22Rv1 (cell line): Measurements from ENCODE around the gene ZNF76.
A peak's percentile ranks its signal among the peaks of the same experiment; 100 is the strongest.

Source experiments
- H3K27ac ChIP-seq: fragments of 450-650 bp; 2 replicates; pipeline ENCODE4 v1.5.1; 2017
- ZFX ChIP-seq: fragments of 450-650 bp; IDR thresholded peaks from 2 replicates; pipeline ENCODE4 v1.6.1; 2017; ENCODE audit warnings: antibody characterized with exemption, borderline replicate concordance
- TF ChIP-seq, protein P1 (sequence below): fragments of 450-650 bp; IDR thresholded peaks from 2 replicates; pipeline ENCODE4 v1.5.1; 2017; ENCODE audit warnings: mild to moderate bottlenecking

ZNF76 gene

GRCh38 chr6:35332074-35332887 is 72.7 kb downstream of the ZNF76 start:
- H3K27ac ChIP-seq = 0 out of 2 replicates have a peak overlapping the region, but pooled peaks have one; percentile 25
- TF ChIP-seq, protein P1, sequence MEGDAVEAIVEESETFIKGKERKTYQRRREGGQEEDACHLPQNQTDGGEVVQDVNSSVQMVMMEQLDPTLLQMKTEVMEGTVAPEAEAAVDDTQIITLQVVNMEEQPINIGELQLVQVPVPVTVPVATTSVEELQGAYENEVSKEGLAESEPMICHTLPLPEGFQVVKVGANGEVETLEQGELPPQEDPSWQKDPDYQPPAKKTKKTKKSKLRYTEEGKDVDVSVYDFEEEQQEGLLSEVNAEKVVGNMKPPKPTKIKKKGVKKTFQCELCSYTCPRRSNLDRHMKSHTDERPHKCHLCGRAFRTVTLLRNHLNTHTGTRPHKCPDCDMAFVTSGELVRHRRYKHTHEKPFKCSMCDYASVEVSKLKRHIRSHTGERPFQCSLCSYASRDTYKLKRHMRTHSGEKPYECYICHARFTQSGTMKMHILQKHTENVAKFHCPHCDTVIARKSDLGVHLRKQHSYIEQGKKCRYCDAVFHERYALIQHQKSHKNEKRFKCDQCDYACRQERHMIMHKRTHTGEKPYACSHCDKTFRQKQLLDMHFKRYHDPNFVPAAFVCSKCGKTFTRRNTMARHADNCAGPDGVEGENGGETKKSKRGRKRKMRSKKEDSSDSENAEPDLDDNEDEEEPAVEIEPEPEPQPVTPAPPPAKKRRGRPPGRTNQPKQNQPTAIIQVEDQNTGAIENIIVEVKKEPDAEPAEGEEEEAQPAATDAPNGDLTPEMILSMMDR = peak; percentile 40; the same call in 1 of the 2 replicates

DNA sequence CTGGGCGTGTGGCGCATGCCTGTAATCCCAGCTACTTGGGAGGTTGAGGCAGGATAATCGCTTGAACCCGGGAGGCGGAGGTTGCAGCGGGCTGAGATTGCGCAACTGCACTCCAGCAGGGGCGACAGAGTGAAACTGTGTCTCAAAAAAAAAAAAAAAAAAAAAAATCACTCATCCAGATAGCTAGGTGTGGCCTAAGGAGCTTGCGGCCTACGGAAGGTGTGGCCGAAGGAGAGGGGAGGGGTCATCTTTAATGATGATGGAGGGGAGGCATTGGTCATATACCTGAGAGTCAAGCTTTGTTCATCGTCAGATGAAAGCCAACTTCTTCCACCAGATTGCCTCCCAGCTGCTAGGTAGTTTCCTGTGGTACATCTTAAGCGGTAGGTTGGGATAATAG is 82.0 kb downstream of the ZNF76 start:
- no peak for TF ChIP-seq ZFX
- TF ChIP-seq, protein P1 = no peak
- H3K27ac ChIP-seq = no peak overlapping the region

GRCh38 chr6:35342258-35343091 is 82.9 kb downstream of the ZNF76 start, which contains the start of gene PPARD:
TSS of gene PPARD (plus strand) at chr6:35342558. CDS start at chr6:35411088, 68,530 bp downstream.
- TF ChIP-seq, protein P1 = peak; percentile 98
- TF ChIP-seq ZFX = no peak
- H3K27ac ChIP-seq = peak within 1 kb of the TSS; percentile 26; the same call in 1 of the 2 replicates

DNA sequence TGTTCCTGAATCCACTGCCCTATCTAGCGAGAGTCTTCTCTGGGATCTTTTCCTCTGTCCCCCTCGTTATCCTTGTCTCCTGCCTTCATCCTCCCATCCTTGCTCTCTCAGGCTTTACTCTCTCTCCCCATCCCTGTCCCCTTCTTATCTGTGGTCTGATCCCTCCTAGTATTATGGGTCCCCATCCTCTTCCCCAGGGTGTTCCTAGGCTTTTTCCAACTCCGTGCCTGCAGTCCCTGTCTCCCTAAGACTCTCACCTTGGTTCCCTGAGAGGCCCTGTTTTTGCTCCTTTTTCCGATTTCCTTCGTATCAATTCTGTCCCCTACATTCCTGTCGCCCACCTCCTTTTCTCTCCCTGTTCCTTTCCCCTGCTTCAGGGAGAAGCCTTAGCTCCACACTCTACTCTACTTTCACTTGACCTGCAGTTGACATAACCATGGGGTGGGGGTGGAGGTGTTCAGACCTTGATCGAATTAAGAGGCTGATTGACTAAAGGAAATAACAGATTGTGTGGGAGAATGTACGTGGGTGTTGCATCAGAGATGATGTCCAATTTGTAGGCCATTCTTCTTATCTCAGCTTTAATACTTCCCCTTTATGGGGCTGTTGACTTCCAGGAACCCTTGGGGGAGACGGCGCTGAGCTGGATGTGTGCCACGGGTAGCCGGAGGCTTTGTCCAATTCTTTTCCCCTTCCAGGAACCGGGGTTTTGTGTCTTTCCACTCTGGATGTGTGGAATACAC is 83.7 kb downstream of the ZNF76 start:
- TF ChIP-seq, protein P1 = no peak
- TF ChIP-seq ZFX = no peak
- peak overlapping the region; percentile 26; the same call in 1 of the 2 replicates for H3K27ac ChIP-seq

GRCh38 chr6:35343835-35344550 is 84.5 kb downstream of the ZNF76 start:
- H3K27ac ChIP-seq = no peak overlapping the region
- TF ChIP-seq, protein P1 = no peak
- no peak for TF ChIP-seq ZFX
